ENCODE results near the gene NFYC. TPM values are rescaled to one million over a fixed set of nuclear protein-coding genes. Genes with fewer than 3 reads are reported as not detected.

NFYC gene
- total RNA-seq, 1 donor from 2014 or later: 31.8 TPM

- no peak for FAIRE-seq
- DNase-seq (ENCODE audit: low spot score in 2 of 2): no peak
These were observed 117.4 kb downstream of the NFYC start for GRCh38 chr1:40808909-40809308.

GRCh38 chr1:40810927-40811326, 119.4 kb downstream of the NFYC start:
- DNase-seq (ENCODE audit: low spot score in 2 of 2) (no peak), FAIRE-seq (no peak)

GRCh38 chr1:40815420-40815819, 123.9 kb downstream of the NFYC start:
- DNase-seq (ENCODE audit: low spot score in 2 of 2) (no peak), FAIRE-seq (no peak)

GRCh38 chr1:40817791-40818263, 126.3 kb downstream of the NFYC start:
- no peak for DNase-seq (ENCODE audit: low spot score in 2 of 2)
- no peak for FAIRE-seq

GRCh38 chr1:40818264-40818961, 126.9 kb downstream of the NFYC start:
- no peak for FAIRE-seq
- DNase-seq (ENCODE audit: low spot score in 2 of 2): peak in 1 of 2 donors; percentile 39

- FAIRE-seq: no peak
- no peak for DNase-seq (ENCODE audit: low spot score in 2 of 2)
These were observed 127.6 kb downstream of the NFYC start for GRCh38 chr1:40819101-40819500.

- no peak for FAIRE-seq
These were observed 128.8 kb downstream of the NFYC start for GRCh38 chr1:40820251-40820797.

More at GRCh38 chr1:40820251-40820797, 128.8 kb downstream of the NFYC start:
- no peak for DNase-seq (ENCODE audit: low spot score in 2 of 2)

Small RNA genes lying within 50 kb of the gene (small RNA-seq; reads per million reads assigned to genes)
- gene MIR30C1: 11.3 reads per million, percentile 96 among the genes with 10 or more reads in this experiment
- gene MIR30E: 312 reads per million, percentile 99 among the genes with 10 or more reads in this experiment
- not detected for gene RN7SL326P

Other genes with a start within 250 kb of the NFYC start
- gene ZFP69B, start 241.2 kb upstream of the NFYC start, total RNA-seq: 11.8 TPM
- 19.2 TPM for gene ZFP69, start 214.4 kb upstream of the NFYC start, total RNA-seq
- 28.5 TPM for gene EXO5, start 182.9 kb upstream of the NFYC start, total RNA-seq
- 7.7 TPM for gene ZNF684, start 160.1 kb upstream of the NFYC start, total RNA-seq
- 24.1 TPM for gene RIMS3, start 26.0 kb upstream of the NFYC start, total RNA-seq
- gene KCNQ4, start 92.1 kb downstream of the NFYC start, total RNA-seq: 1.2 TPM
- under 0.01 TPM for gene CITED4, start 170.7 kb downstream of the NFYC start, total RNA-seq